ENCODE results near the gene ADGRL3.

- TF ChIP-seq CTCF (IDR thresholded peaks at IDR 0.05) (no peak), EZH2 (IDR thresholded peaks at IDR 0.05; ENCODE audit: borderline replicate concordance, insufficient read depth, low read depth, low read length, poor library complexity, severe bottlenecking) (no peak)
These were observed 713.5 kb downstream of the ADGRL3 start for GRCh38 chr4:61913619-61914018.

Data from B cell (primary cell).